HG02970 (cell line): ENCODE data around the gene RAE1.

Source experiments
- ATAC-seq: cut with Tn5 transposase; IDR thresholded peaks from one replicate; pipeline ENCODE4 v1.9.1; 2021; ENCODE audit warnings: mild to moderate bottlenecking, moderate library complexity, moderate number of reproducible peaks; ENCODE audit not compliant: unreplicated experiment, low FRiP score

The RAE1 gene

DNA sequence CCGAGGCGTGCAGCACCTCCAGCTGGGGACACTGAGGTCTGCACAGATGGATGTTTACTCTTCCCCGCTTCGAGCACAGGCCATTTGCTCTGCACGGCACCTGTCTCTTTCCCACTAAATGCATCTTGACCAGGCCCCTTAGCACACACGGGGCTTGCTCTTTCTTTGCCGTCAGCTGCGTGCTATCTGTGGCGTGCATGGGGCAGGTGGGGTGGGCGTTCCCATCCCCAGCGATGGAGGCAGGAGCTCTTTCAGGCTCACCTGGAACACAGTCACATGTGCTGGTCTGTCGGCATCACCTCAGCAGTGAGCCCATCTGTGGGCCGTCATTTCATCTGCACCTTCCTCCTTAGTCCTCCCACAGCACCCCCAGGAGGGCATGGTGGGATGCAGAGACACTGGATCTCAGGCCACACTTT, 75.2 kb downstream of the RAE1 start:
- ATAC-seq: no peak

DNA sequence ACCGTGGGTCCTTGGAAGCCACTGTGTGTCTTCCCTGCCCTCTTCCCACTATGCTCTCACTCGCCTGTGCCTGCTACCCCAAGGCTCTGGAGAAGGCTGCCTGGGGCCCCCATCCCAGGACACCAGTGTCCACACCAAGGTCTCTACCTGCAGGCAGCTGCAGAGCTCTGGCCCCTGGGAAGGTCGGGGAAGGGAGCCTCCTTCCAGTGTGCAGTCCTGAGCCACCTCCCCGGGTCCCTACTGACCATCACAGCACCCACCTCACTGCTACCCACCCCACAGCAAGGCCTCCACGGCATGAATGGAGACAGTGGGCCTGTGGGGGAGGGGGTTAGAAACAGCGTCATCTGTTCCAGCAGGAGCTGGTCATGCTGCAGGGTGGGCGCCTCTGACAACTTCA, 75.8 kb downstream of the RAE1 start:
- ATAC-seq: no peak

DNA sequence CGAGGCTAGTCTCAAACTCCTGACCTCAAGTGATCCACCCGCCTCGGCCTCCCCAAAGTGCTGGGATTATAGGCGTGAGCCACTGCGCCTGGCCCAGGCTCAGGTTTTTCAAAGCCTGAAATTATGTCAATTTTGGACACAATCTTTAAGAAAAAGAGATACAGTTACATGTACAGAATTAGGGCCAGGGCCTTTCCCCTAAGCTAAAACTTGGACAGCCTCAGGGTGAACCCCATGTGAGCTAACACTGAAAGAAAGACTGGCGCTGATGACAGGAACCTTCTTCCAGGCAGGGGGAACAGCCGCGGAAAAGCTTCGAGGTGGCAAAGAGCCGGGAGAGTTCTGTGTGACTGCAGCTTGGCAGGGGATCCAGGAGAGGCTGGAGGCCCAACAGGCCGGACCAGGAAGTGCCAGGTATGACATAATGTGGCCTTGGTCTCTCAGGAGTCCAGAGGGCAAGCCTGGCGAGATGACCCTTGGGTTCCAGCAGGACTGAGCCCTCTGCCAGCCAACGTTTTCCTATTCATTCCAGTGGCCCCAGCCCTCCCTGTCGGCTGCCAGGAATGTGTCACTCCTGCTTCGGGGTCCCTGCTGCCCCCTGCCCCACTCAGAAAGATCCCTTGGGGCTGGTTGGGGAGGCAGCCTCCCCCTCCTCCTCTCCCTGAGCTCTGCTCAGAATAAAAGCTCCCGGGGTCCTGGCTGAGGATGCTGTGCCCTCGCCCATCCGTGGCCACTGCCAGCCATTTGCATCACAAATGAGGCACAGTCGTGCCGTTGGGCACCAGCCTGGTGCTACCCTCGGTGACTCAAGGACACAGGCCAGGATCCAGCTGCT, 77.5 kb downstream of the RAE1 start:
- no peak for ATAC-seq
